Cardiac fibroblast (primary cell): ENCODE measurements around the gene TAS2R20.
A peak's percentile ranks its signal among the peaks of the same experiment; 100 is the strongest.

Experiments
- DNase-seq, 2 donors: peaks; one replicate each; pipeline versions ENCODE4 v3.0.0 to v3.0.0-alpha.2; 2010; ENCODE audit warnings: low read depth in 2 of 2
- H3K4me3 ChIP-seq, 2 donors: replicated peaks in 1 of 2; 1 replicate in 1 of 2; 2 replicates in 1 of 2; pipeline ENCODE4 v1.5.1; 2011; ENCODE audit warnings: low read depth in 2 of 2, low read length in 2 of 2, mild to moderate bottlenecking in 2 of 2, moderate library complexity in 1 of 2
- TF ChIP-seq, protein P1 (sequence below): IDR thresholded peaks from one replicate; pipeline ENCODE4 v1.5.1; 2011; ENCODE audit warnings: low read depth, mild to moderate bottlenecking, low read length, inconsistent platforms

TAS2R20 gene

DNA sequence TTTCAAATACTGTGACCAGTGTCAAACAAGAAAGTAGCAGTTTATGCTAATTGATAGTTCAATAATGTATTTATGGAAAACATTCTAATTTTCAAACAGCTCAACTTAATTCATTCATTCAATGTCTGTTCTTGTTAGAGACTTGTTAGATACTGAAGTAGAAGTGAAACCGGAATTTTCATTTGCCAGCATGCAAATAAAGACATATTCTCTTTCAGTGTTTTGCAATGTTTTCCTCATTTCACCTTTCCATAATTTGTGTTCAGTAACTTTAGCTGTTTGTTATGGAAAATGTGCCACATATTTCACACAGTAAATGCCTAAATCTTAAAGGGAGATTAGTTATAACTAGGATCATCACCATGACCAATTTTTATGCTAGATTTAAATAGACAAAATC is 32.6 kb downstream of the TAS2R20 start:
- H3K4me3 ChIP-seq = no peak overlapping the region
- peak in 1 of 2 donors; percentile 12 for DNase-seq
- TF ChIP-seq, protein P1, sequence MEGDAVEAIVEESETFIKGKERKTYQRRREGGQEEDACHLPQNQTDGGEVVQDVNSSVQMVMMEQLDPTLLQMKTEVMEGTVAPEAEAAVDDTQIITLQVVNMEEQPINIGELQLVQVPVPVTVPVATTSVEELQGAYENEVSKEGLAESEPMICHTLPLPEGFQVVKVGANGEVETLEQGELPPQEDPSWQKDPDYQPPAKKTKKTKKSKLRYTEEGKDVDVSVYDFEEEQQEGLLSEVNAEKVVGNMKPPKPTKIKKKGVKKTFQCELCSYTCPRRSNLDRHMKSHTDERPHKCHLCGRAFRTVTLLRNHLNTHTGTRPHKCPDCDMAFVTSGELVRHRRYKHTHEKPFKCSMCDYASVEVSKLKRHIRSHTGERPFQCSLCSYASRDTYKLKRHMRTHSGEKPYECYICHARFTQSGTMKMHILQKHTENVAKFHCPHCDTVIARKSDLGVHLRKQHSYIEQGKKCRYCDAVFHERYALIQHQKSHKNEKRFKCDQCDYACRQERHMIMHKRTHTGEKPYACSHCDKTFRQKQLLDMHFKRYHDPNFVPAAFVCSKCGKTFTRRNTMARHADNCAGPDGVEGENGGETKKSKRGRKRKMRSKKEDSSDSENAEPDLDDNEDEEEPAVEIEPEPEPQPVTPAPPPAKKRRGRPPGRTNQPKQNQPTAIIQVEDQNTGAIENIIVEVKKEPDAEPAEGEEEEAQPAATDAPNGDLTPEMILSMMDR = no peak

DNA sequence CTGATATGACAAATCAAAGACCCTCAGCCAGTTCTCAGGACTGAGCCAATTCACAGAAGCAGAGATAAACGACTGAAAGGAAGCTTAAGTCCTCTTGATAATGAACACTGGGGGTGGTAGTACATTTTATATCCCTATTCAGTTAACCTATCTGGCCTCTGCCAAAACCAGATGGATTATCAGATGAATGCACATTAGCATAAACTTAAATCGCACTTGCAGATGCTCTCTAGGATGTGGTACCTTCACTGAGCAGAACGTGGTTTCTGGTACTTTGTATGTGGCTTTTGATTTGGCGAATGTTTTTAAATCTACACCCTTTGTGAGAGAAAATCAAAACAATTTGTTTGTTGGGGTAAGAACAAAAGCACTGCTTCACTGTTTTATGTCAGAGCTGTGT is 37.9 kb downstream of the TAS2R20 start:
- TF ChIP-seq, protein P1 = no peak
- DNase-seq = no peak
- no peak overlapping the region for H3K4me3 ChIP-seq

DNA sequence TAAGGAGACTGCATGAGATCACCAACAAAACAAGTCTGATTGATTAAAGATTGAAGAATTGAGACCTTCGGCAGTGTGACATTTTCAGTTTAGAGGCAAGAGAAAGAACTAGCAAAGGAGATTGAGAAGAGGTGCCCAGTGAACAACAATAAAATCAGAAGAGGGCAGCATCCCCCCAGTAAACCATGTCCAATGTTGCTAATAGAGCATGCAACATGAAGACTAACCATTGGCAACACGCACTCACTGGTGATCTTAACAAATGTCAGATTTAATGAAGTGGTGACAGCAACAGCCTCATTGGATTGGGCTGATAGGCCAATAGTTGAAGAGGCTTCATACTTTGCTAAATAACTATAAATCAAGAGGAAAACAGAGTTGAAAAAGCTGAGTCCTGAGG is 38.3 kb downstream of the TAS2R20 start:
- no peak overlapping the region for H3K4me3 ChIP-seq
- TF ChIP-seq, protein P1 = no peak
- peak in 1 of 2 donors; percentile 51 for DNase-seq

DNA sequence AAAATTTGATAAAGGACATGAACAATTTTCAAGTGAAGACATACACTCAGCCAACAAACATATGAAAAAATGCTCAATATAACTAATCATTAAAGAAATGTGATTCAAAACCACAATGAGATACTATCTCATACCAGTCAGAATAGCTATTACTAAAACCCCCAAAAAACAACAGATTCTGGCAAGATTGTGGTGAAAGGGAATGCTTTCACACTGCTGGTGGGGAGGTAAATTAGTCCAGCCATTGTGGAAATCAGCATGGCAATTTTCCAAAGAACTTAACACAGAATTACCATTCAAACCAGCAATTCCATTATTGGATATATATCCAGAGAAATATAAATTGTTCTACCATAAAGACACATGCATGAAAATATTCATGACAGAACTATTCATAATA is 40.4 kb downstream of the TAS2R20 start:
- TF ChIP-seq, protein P1 = no peak
- no peak overlapping the region for H3K4me3 ChIP-seq
- no peak for DNase-seq

DNA sequence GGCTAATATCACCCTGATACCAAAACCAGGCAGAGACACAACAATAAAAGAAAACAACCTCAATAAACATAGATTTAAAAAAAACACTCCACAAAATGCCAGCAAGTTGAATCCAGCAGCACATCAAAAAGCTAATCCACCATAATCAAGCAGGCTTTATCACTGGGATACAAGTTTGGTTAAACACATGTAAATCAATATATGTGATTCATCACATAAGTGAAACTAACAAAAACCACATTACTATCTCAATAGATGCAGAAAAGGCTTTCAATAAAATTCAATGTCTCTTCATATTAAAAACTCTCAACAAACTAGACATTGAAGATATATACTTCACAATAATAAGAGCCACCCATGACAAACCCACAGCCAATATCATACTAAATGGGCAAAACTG is 42.0 kb downstream of the TAS2R20 start:
- TF ChIP-seq, protein P1 = no peak
- H3K4me3 ChIP-seq = no peak overlapping the region
- no peak for DNase-seq

DNA sequence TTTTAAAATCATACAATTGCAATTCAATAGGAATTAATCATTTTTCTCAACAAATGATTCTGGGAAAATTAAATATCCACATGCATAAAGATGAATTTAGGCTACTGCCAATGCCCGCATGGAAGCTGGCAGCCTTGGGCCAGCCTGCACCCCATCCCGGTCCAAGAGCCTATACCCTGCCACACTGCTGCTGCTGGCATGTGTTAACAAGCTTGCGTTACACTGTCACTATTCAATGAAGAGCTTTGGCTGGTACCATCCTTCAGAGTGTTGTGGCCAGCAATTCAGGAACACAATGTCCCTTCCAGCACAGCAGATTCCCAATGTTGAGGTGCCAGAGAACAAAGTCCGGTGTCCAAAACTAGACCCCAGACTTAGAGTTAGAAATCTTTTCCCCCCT is 45.5 kb downstream of the TAS2R20 start:
- TF ChIP-seq, protein P1 = no peak
- no peak for DNase-seq
- no peak overlapping the region for H3K4me3 ChIP-seq
